NK-92 (cell line): ENCODE measurements around the gene KIF21A.

Experiments used
- DNase-seq: peaks from one replicate; lab custom pipeline; 2025; ENCODE audit not compliant: unreplicated experiment; lab: John Stamatoyannopoulos, UW

KIF21A gene

GRCh38 chr12:39389399-39390150 is 53.3 kb downstream of the KIF21A start:
- DNase-seq = no peak

GRCh38 chr12:39386335-39386734 is 56.6 kb downstream of the KIF21A start:
- DNase-seq = no peak

- no peak for DNase-seq
Observed at GRCh38 chr12:39383114-39383513, 59.8 kb downstream of the KIF21A start.

- no peak for DNase-seq
Observed at GRCh38 chr12:39380090-39380489, 62.8 kb downstream of the KIF21A start.

- DNase-seq = no peak
Observed at GRCh38 chr12:39378341-39378740, 64.6 kb downstream of the KIF21A start.

GRCh38 chr12:39375206-39375808 is 67.6 kb downstream of the KIF21A start:
- DNase-seq = no peak

- no peak for DNase-seq
Observed at GRCh38 chr12:39372929-39373328, 70.0 kb downstream of the KIF21A start.

- no peak for DNase-seq
Observed at GRCh38 chr12:39372204-39372925, 70.6 kb downstream of the KIF21A start.

- no peak for DNase-seq
Observed at GRCh38 chr12:39369756-39370155, 73.2 kb downstream of the KIF21A start.

- no peak for DNase-seq
Observed at GRCh38 chr12:39368891-39369290, 74.0 kb downstream of the KIF21A start.

- DNase-seq = no peak
Observed at GRCh38 chr12:39368096-39368495, 74.8 kb downstream of the KIF21A start.

GRCh38 chr12:39367494-39367893 is 75.4 kb downstream of the KIF21A start:
- no peak for DNase-seq

- no peak for DNase-seq
Observed at GRCh38 chr12:39365364-39366001, 77.4 kb downstream of the KIF21A start.

- DNase-seq = no peak
Observed at GRCh38 chr12:39364196-39364595, 78.7 kb downstream of the KIF21A start.

GRCh38 chr12:39359645-39360044 is 83.3 kb downstream of the KIF21A start:
- no peak for DNase-seq

GRCh38 chr12:39357041-39357440 is 85.9 kb downstream of the KIF21A start:
- DNase-seq = no peak

- DNase-seq = no peak
Observed at GRCh38 chr12:39355841-39356240, 87.1 kb downstream of the KIF21A start.

- DNase-seq = no peak
Observed at GRCh38 chr12:39354955-39355354, 88.0 kb downstream of the KIF21A start.

- no peak for DNase-seq
Observed at GRCh38 chr12:39352471-39353017, 90.4 kb downstream of the KIF21A start.

- DNase-seq = no peak
Observed at GRCh38 chr12:39351153-39351552, 91.8 kb downstream of the KIF21A start.

- DNase-seq = no peak
Observed at GRCh38 chr12:39348941-39349626, 93.8 kb downstream of the KIF21A start.
